Measurements from ENCODE around the gene CDKAL1. TPM values are rescaled to one million over a fixed set of nuclear protein-coding genes. Genes with fewer than 3 reads are reported as not detected.
A peak's percentile ranks its signal among the peaks of the same experiment; 100 is the strongest.

Gene CDKAL1
- total and polyA plus RNA-seq, 2 of the 13 experiments (the other 11 are each of a cell fraction or from before 2014, with no cell fraction given), result 9.5 to 27.7 TPM

- TF ChIP-seq STAT6 (CRISPR knock-in tag; IDR thresholded peaks at IDR 0.05; ENCODE audit: borderline replicate concordance) (no peak), ZNF710 (CRISPR knock-in tag; IDR thresholded peaks at IDR 0.05; ENCODE audit: borderline replicate concordance) (peak; percentile 65; the same call in 1 of the 2 replicates), FLYWCH1 (CRISPR knock-in tag; IDR thresholded peaks at IDR 0.05) (no peak), TGIF2 (CRISPR knock-in tag; IDR thresholded peaks at IDR 0.05) (peak; percentile 88; the same call in 1 of the 2 replicates), ZNF292 (CRISPR knock-in tag; IDR thresholded peaks at IDR 0.05; ENCODE audit: borderline replicate concordance, low read depth) (peak; percentile 75; the same call in 1 of the 2 replicates), FOXP1 (IDR thresholded peaks at IDR 0.05) (peak; percentile 100), FOXP1 (CRISPR knock-in tag; IDR thresholded peaks at IDR 0.05) (peak; percentile 100), PHF20 (CRISPR knock-in tag; IDR thresholded peaks at IDR 0.05) (no peak), ZNF468 (CRISPR knock-in tag; IDR thresholded peaks at IDR 0.05) (no peak), KDM1A (CRISPR knock-in tag; IDR thresholded peaks at IDR 0.05) (0 out of 2 replicates have a peak, but pooled peaks have one; percentile 23), SRF (IDR thresholded peaks at IDR 0.05; ENCODE audit: low read depth, low read length) (no peak), ZNF20 (CRISPR knock-in tag; IDR thresholded peaks at IDR 0.05) (no peak), ZBTB3 (CRISPR knock-in tag; IDR thresholded peaks at IDR 0.05; ENCODE audit: borderline replicate concordance, low read depth) (no peak), IRF9 (CRISPR knock-in tag; IDR thresholded peaks at IDR 0.05; ENCODE audit: borderline replicate concordance) (peak; percentile 39; the same call in 1 of the 2 replicates), ZNF782 (CRISPR knock-in tag; IDR thresholded peaks at IDR 0.05; ENCODE audit: borderline replicate concordance) (no peak), ZNF724P (CRISPR knock-in tag; IDR thresholded peaks at IDR 0.05; ENCODE audit: borderline replicate concordance) (no peak), EZH2 (conservative IDR thresholded peaks at IDR 0.05; ENCODE audit: low read depth, low read length) (no peak)
- TF ChIP-seq, protein P1, sequence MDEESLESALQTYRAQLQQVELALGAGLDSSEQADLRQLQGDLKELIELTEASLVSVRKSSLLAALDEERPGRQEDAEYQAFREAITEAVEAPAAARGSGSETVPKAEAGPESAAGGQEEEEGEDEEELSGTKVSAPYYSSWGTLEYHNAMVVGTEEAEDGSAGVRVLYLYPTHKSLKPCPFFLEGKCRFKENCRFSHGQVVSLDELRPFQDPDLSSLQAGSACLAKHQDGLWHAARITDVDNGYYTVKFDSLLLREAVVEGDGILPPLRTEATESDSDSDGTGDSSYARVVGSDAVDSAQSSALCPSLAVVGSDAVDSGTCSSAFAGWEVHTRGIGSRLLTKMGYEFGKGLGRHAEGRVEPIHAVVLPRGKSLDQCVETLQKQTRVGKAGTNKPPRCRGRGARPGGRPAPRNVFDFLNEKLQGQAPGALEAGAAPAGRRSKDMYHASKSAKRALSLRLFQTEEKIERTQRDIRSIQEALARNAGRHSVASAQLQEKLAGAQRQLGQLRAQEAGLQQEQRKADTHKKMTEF (CRISPR knock-in tag; IDR thresholded peaks at IDR 0.05), result peak; percentile 80
- TF ChIP-seq, protein P2, sequence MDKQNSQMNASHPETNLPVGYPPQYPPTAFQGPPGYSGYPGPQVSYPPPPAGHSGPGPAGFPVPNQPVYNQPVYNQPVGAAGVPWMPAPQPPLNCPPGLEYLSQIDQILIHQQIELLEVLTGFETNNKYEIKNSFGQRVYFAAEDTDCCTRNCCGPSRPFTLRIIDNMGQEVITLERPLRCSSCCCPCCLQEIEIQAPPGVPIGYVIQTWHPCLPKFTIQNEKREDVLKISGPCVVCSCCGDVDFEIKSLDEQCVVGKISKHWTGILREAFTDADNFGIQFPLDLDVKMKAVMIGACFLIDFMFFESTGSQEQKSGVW (CRISPR knock-in tag; IDR thresholded peaks at IDR 0.05; ENCODE audit: borderline replicate concordance), result no peak
These were observed 96.6 kb downstream of the CDKAL1 start (continued) for GRCh38 chr6:20630617-20631548.
